ENCODE measurements around the gene ABCC3.
"Not testable (repeated sequence)": the region's sequence is repeated elsewhere in the genome, so short reads cannot be mapped to it uniquely, and the experiment has no call there.

Gene ABCC3

GRCh38 chr17:50687200-50688066 lies 52.8 kb downstream of the ABCC3 start:
- DNase-seq = no peak

DNA sequence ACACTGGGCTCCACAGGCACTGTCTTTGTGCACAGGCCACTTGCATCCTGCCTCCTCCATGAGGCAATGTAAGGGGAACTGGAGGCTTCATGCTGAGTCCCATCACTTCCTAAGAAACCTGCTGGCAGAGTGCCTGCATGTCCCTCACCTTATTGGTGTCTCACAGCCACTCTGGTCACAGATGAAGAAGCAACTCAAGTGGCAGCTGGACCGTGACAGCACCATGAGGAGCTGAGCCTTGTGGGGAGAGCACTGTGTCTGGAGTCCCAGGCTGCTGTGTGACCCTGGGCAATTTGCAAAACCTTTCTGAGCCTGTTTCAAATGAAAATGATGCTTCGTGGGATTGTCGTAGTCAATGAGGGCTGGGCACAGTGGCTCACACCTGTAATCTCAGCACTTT lies 53.6 kb downstream of the ABCC3 start:
- DNase-seq = no peak

DNA sequence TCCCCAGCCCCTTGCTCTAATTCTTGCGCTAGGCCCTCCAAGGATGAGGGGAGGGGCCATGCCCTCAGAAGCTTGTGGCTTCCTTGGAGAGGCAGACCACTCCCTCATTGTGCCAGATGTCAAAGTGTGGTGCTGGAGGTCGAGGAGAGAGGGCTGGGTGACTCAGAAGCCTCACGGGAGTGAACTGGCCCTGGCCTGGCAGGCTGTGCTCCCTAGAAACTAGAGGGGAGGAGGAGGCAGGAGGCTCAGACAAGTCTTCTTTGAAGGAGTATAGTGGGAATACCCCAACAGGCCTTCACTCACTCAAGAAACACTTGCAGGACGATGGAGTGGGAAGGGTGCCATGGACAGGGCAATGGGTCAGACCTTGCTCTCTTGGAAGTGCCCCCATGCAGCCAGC lies 54.6 kb downstream of the ABCC3 start:
- DNase-seq = no peak

DNA sequence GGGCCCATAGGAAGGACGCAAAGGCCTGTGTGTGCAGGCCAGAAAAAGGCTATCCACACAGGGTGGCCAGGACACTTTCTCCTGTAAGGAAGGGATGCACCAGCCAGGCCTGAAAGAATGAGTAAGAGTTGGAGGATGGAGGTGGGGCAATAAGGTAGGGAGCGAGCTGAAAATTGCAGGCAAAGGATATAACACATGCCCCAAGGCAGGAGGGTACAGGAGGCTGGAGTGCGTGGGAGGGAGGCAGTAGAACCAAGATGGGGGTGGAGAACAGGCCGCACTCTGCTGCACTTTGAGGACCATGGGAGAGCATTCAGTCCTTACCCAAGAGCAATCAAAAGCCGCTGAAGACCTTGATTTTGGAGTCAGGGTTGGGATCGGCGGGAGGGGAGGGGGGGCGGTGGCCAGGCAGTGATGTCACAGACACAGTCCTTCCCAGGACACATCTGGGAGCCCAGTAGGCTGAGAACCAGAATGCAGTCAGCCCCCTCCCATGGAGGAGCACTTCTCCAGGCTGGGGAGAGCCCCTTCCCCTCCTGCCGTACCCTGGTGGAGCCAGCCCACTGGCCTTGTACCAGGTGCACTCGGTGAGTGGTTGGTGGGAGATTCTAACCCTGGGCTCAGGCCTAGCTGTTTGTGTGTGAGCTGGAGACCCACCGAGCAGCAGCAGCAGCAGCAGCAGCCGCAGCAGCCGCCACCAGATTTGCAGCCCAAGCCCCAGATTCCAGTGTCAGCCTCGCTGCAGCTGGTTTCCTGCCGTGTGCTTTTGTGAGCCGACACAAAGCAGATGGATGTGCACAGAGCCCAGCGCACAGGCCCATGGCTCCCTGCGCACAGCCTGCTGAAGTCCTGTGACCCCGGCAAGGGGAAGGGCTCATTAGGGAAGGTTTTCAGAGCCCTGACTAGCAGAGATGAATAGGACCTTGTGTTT lies 55.5 kb downstream of the ABCC3 start:
- DNase-seq = no peak

GRCh38 chr17:50690887-50691549 lies 56.3 kb downstream of the ABCC3 start:
- no peak for DNase-seq

GRCh38 chr17:50691550-50692447 lies 57.1 kb downstream of the ABCC3 start:
- no peak for DNase-seq

- no peak for DNase-seq
Observed at GRCh38 chr17:50692448-50693035, 57.9 kb downstream of the ABCC3 start.

DNA sequence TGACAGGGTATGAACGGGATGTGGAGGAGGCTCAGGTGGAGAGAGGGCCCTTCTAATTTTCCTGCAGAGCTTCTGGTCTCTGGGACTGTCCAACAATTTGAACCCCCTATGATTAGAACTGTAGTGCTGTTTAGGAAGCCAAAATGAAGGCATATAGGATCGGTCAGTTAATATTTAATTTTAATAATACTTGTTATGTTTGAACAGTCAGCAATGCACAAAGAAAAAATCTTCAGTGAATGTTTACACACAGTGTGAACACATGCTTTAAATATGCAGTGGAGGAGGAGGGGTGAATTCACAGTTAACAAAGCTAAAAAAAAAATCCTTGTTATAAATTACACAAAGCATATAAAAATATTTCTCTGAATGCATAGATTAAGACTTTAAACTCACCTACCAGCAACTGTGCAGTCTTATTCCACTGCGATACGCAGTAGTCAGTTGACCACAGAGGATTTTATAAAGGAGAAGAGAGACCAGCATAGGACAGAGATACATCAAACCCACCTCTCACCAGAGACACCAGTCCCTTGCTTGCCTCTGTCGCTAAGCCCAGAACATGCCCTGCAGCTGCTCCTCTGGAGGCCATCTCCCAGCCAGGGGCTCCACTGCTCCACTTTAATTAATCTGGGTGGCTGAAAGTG lies 58.5 kb downstream of the ABCC3 start:
- no peak for DNase-seq

DNA sequence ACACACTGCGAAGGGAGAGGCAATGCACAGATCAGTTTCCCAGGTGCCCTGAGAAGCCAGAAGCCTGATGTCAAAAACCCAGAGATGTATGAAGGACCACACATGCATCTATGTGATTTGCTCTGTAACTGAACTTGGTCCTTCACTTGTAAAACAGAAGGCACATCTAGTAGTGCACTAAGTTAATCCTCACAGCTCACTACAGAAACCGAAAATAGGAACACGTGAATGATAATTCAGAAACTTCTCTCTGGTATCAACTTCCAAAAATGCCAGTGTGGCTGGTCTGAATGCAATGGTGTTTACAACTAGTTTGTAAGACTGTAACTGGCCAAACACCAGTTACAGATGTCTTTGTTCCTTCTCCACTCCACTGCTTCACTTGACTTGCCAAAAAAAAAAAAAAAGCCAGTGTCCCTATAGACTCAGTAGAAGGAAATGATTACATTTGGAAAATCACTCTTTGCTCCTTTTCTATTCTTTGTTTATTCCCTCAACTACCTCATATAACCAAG lies 61.7 kb downstream of the ABCC3 start:
- no peak for DNase-seq

- no peak for DNase-seq
Observed at GRCh38 chr17:50697062-50697461, 62.4 kb downstream of the ABCC3 start.

DNA sequence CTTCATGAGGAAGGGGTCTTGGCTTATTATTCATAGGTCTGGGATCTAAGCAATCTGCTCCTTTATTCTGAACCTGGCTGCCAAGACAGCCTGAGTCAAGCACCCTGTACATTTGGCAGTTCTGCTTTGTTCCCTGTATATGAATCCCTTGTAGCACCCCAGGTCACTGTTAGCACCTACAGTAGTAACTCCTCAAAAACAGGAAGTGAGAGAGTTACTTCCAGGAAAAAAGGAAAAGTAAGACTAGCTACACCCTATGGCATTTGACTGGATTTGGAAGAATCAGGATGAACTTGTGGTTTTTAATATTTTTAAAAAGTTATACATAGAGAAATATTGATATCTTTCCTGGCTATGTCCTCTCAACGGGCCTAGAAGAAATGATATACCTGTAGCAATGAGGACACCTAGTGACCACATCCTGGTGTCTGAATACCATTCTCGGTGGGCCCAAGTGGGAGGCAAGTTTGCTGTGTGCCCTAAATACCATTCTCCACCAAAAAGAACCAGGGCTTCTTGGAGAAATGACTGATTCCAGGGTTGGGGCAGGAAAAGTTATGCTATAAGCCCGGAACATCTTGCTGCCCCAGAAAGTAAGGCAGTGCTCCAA lies 63.1 kb downstream of the ABCC3 start:
- peak in 1 of 2 donors; percentile 25 for DNase-seq

- no peak for DNase-seq
Observed at GRCh38 chr17:50699410-50699809, 64.7 kb downstream of the ABCC3 start.

GRCh38 chr17:50703162-50703561 lies 68.5 kb downstream of the ABCC3 start:
- no peak for DNase-seq

- peak; percentile 87 to 94 for DNase-seq
Observed at GRCh38 chr17:50707289-50708049, 72.8 kb downstream of the ABCC3 start, which contains the start of gene ANKRD40. TSS of gene ANKRD40 (minus strand) at chr17:50707914. CDS start at chr17:50707654, 260 bp downstream.

DNA sequence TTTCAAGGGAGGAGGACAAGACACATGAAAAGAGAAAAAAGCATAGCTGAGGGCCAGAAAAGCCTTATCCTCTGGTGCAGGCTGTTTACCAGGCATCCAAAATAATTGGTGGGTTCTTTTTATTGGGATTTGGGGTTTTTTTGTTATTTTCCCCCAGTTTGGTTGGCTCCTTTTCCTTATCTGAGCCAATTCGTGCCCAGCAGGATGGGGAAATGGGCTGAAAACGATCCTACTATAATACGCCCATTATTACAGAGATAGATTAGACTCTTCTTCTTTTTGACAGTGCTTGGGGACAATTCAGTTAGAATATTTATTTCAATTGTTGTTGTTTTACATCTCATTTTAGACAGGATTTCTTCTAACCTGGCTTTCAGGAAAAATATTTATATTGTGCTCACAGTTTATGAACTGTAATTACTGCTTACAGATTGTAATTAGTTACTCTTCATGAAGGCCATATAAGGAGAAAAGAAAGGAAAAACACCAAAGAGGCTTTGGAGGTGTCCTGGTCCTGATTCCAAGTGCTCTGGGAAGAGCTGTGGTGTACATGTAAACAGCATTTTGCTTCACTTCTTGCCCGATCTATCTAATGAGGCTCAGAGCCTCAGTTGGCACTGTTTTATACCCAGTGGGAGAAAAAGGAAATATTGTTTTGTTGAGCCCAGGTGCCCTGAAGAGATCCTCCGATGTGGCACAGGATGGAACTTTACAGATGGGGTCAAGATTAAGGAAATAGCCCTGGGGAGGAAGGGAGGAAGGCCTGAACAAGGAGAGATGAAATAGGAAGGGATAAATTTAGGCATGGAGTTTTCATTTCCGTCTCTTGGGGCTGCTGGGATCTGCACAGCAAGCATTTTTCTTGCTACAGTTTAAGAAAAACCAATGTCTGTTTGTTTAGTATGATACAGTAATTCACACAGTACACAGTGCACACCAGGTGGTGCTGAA lies 73.6 kb downstream of the ABCC3 start:
- DNase-seq = peak in 1 of 2 donors; percentile 15

GRCh38 chr17:50709053-50709452 lies 74.4 kb downstream of the ABCC3 start:
- not testable (repeated sequence) for DNase-seq

GRCh38 chr17:50710025-50710424 lies 75.3 kb downstream of the ABCC3 start:
- no peak for DNase-seq

GRCh38 chr17:50710650-50711049 lies 76.0 kb downstream of the ABCC3 start:
- no peak for DNase-seq

All from CD4-positive, alpha-beta T cell treated with Interferon alpha-2 for 1 hour (primary cell).